Heart left ventricle (tissue), 13 donors: ENCODE measurements around the gene LRRC71.

Experiments
- POLR2A ChIP-seq, 2 donors: fragments of 450-650 bp; IDR thresholded peaks; one replicate each; pipeline ENCODE4 v1.6.1; 2017; ENCODE audit warnings: antibody characterized with exemption in 2 of 2, mild to moderate bottlenecking in 2 of 2, moderate library complexity in 2 of 2
- TF ChIP-seq, protein P1 (sequence below), 12 donors: fragments of 200-600 bp; sonication (generic) in 4 of 12; IDR thresholded peaks; one replicate each; pipeline versions ENCODE4 v1.5.0 to v1.8.0; 2018 to 2022; ENCODE audit warnings: antibody characterized with exemption in 12 of 12, mild to moderate bottlenecking in 5 of 12
- donor health status: ischemic (EF 13 %, LVEDD 7.1; RV severe dilation, severe dysfunction).
- donor health status: DM: no; HTN: yes; CAD: no.
- donor health status: DM: no; HTN: no; CAD: no.
- donor health status: ischemic (EF 25% LVEDD 6.9; RV normal size, moderate dysfunction).
- donor health status: ischemic (EF 25% LVEDD 5.7; RV mildly dilated, moderate dysfunction).
- donor health status: ischemic (EF 35%, LVEDD 5.7; RV mildly dilated, moderate dysfunction).
- donor health status: nonischemic (EF 11% LVEDD 7.7; RV severe dilation, severe dysfunction).
- donor health status: DM: yes; HTN: yes; CAD: no.
- donor health status: PGD.
- donor health status: ischemic (EF 29% LVEDD 5.4; RV normal size, mild dysfunction).
- donor health status: nonischemic (EF 23%, LVEDD 6.1; RV moderate dilation, normal function).

GRCh38 chr1:156874142-156874541 is 46.3 kb upstream of the LRRC71 start:
- TF ChIP-seq, protein P1, sequence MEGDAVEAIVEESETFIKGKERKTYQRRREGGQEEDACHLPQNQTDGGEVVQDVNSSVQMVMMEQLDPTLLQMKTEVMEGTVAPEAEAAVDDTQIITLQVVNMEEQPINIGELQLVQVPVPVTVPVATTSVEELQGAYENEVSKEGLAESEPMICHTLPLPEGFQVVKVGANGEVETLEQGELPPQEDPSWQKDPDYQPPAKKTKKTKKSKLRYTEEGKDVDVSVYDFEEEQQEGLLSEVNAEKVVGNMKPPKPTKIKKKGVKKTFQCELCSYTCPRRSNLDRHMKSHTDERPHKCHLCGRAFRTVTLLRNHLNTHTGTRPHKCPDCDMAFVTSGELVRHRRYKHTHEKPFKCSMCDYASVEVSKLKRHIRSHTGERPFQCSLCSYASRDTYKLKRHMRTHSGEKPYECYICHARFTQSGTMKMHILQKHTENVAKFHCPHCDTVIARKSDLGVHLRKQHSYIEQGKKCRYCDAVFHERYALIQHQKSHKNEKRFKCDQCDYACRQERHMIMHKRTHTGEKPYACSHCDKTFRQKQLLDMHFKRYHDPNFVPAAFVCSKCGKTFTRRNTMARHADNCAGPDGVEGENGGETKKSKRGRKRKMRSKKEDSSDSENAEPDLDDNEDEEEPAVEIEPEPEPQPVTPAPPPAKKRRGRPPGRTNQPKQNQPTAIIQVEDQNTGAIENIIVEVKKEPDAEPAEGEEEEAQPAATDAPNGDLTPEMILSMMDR (IDR thresholded peaks at IDR 0.05): no peak
- no peak for TF ChIP-seq POLR2A (IDR thresholded peaks at IDR 0.05)
